GM21423 (cell line): ENCODE data around the gene ESYT2.
A peak's percentile ranks its signal among the peaks of the same experiment; 100 is the strongest.

ENCODE experiments used
- ATAC-seq: cut with Tn5 transposase; IDR thresholded peaks from one replicate; pipeline ENCODE4 v1.9.1; 2021; ENCODE audit warnings: mild to moderate bottlenecking, moderate library complexity; ENCODE audit not compliant: unreplicated experiment

The ESYT2 gene

GRCh38 chr7:158774952-158775351 lies 54.4 kb downstream of the ESYT2 start:
- ATAC-seq, result no peak

GRCh38 chr7:158772916-158773315 lies 56.4 kb downstream of the ESYT2 start:
- no peak for ATAC-seq

GRCh38 chr7:158771213-158771834 lies 58.0 kb downstream of the ESYT2 start:
- no peak for ATAC-seq

DNA sequence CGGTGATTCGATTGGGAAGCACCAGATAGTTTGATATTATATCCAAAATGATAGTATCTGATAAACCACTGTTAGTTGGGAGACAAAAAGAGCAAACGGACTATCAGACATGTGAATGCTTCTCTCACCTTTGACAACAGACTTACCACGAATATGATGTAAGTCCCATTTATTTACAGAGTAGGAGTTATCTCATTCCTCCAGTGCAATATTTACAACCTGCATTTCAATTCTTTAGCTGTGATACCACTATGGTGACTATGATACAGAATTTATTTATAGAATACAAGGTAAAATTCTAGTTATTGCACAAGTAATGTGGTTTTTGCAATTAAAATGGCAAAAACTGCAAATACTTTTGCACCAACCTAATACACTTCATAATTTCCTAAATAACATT lies 61.6 kb downstream of the ESYT2 start:
- ATAC-seq, result no peak

DNA sequence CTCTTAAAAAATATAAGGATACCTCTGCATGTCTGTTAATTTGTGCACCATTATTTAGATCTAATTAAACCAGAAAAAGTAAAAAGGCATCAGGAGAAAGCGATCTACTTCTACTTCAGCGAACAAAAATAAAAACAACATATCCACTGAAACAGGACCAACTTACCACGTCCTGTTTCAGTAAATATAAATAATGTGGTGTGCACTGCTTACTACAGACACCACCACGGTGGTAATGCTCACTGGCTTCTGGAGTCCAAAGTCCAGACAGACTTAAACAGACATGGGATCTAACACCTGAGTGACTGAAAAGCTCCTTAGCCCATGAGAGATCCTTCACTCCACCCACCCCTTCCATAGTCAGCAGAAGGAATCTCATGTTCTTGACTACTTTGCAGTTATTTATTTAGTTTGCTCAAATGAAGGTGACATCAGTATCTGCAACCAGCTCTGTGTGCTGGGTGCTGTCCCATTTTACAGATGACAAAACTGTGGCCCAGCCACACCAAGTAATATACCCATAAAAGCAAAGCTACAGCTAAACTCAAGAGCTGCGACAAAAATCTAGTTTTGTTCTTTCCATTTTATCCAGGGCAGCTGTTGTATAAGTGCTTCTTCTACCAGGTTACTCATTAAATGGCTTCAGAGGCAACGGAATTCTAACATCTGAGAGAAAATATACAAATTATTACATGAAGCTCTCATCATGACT lies 62.6 kb downstream of the ESYT2 start:
- ATAC-seq, result peak; percentile 75

GRCh38 chr7:158765020-158765419 lies 64.3 kb downstream of the ESYT2 start:
- no peak for ATAC-seq

- no peak for ATAC-seq
Measured at GRCh38 chr7:158763454-158764033, 65.8 kb downstream of the ESYT2 start.

- no peak for ATAC-seq
Measured at GRCh38 chr7:158761945-158762344, 67.4 kb downstream of the ESYT2 start.

- ATAC-seq, result no peak
Measured at GRCh38 chr7:158760936-158761335, 68.4 kb downstream of the ESYT2 start.

DNA sequence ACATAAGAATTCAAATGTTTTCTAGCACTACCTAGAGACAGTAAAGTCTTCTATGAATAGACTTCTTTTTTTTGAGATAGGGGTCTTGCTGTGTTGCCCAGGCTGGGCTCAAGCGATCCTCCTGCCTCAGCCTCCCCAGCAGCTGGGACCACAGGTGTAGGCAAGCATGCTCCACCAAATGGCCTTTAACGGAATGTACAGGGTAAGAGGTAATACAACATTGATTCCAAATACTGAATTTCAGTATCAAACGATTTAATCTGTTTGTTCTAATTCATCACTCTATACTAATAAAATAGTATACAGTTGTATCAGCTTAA lies 68.9 kb downstream of the ESYT2 start:
- ATAC-seq, result no peak

DNA sequence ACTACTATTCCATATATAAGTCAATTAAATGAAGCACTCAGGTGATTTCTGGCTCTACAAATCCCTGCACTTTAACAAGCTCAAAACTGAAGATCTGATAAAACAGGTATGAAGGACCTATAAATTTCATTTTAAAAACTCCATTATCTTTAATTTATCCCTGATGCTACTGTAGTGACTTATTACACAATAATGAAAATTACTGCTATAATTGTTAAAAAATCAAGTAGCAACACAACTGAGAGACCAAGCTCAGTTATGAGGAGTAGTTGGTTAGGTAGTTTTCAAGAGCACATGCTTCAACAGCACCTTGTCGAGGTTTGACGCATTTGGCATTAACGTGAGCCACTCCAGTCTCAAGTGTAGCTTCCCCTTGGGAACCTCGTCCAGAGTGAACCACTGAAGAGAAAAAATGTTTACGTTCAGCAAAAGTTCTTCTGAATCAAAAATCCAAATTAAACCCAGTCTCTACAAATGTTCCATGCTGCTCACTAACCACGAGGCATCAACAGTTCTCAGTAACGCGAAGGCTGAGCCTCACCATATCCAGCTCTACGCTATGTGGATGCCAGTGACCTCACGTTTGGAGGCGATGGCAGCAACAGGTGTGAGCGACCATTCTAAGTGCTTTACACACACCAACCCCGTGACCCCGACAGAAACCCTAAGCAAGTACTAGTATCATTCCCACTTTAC lies 69.4 kb downstream of the ESYT2 start:
- no peak for ATAC-seq

- ATAC-seq, result no peak
Measured at GRCh38 chr7:158759245-158759614, 70.1 kb downstream of the ESYT2 start.

DNA sequence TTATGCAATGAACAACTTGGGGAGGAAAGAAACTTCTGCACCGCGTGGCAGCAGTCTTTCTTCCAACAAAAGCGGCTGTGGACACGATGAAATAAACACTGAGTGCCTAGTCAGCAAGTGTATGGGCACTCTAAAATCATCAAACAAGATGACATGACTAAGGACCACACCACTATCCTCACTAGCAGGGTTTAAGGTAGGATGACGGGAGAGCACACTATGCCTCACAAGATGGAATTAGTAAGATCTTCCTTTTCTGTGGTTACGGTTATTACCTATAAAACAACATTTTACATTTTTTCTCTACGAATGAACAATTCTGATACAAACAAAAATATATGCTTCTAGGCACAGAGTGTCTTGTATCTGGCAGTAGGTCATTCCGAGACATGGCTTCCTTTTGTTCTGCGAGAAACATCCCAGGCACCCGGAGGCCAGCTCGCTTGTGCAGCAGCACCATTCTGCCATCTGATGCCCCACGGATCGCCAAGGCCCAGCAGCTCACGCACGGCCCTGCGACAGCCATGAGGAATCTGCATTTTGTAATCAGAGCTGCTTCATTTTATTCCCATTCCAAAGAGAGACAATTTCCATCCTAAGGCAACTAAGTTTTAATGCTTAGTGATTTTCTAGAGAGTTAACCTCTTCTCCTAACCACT lies 70.6 kb downstream of the ESYT2 start:
- ATAC-seq, result no peak

GRCh38 chr7:158757404-158757989 lies 71.8 kb downstream of the ESYT2 start:
- no peak for ATAC-seq

GRCh38 chr7:158754746-158755444 lies 74.4 kb downstream of the ESYT2 start:
- no peak for ATAC-seq

GRCh38 chr7:158753900-158754299 lies 75.4 kb downstream of the ESYT2 start:
- ATAC-seq, result no peak

DNA sequence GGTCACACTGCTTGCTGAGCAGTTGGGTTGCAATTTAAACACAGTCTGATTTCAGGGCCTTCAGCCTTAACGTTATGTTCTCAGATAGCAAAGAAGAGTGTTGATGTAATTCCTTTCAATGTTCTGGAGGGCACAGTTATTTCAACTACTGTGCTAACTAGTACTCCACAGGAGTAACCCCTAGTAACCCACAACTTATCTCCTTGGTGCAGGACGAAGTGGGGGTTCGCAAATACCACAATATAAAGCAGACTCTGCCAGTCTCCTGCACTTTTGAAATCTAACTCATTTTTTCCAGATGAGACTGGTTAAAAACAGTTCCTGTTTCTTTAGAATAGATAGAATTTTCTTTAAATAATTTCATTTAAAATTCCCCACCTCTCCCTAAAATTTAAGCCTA lies 77.6 kb downstream of the ESYT2 start:
- ATAC-seq, result no peak

- ATAC-seq, result no peak
Measured at GRCh38 chr7:158751199-158751598, 78.1 kb downstream of the ESYT2 start.

- no peak for ATAC-seq
Measured at GRCh38 chr7:158750702-158751101, 78.6 kb downstream of the ESYT2 start.

DNA sequence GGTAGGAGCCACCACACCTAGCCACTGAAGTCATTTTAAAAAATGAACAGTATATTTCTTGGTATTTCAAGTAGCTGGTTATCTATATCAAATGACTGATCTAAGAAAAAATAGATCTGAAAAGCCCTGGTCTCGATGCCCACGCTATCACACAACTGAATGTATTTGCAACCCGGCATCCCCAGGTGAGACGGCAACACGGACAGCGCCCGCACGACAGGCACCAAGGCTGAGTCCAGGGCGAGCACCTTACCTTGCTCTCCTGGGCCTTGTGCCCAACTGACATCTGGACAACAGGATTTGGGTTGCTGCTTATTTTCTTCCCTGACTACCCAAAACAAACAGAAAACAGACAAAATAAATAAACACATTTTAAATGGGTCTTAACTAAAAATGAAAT lies 79.9 kb downstream of the ESYT2 start:
- no peak for ATAC-seq

GRCh38 chr7:158748335-158748734 lies 81.0 kb downstream of the ESYT2 start:
- no peak for ATAC-seq
